ENCODE measurements around the gene OGFOD2.
"Not testable (repeated sequence)": the region's sequence is repeated elsewhere in the genome, so short reads cannot be mapped to it uniquely, and the experiment has no call there.

DNA sequence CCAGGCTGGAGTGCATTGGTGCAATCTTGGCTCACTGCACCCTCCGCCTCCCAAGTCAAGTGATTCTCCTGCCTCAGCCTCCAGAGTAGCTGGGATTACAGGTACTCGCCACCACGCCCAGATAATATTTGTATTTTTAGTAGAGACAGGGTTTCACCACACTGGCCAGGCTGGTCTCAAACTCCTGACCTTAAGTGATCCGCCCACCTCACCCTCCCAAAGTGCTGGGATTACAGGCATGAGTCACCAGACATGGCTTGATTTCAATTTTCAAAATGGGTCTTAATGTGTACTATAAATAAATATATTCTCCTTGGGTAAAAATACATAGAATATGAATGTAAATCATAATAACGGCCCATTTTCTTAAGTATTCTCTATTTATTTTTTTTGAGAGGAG lies 33.7 kb upstream of the OGFOD2 start:
- TF ChIP-seq, protein P1, sequence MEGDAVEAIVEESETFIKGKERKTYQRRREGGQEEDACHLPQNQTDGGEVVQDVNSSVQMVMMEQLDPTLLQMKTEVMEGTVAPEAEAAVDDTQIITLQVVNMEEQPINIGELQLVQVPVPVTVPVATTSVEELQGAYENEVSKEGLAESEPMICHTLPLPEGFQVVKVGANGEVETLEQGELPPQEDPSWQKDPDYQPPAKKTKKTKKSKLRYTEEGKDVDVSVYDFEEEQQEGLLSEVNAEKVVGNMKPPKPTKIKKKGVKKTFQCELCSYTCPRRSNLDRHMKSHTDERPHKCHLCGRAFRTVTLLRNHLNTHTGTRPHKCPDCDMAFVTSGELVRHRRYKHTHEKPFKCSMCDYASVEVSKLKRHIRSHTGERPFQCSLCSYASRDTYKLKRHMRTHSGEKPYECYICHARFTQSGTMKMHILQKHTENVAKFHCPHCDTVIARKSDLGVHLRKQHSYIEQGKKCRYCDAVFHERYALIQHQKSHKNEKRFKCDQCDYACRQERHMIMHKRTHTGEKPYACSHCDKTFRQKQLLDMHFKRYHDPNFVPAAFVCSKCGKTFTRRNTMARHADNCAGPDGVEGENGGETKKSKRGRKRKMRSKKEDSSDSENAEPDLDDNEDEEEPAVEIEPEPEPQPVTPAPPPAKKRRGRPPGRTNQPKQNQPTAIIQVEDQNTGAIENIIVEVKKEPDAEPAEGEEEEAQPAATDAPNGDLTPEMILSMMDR (IDR thresholded peaks at IDR 0.05) = not testable (repeated sequence)
- TF ChIP-seq POLR2A (IDR thresholded peaks at IDR 0.05) = not testable (repeated sequence)
